GM21381 (cell line): ENCODE results near the gene DRC3.
"Not testable (repeated sequence)": the region's sequence is repeated elsewhere in the genome, so short reads cannot be mapped to it uniquely, and the experiment has no call there.

Experiments
- ATAC-seq: cut with Tn5 transposase; IDR thresholded peaks from one replicate; pipeline ENCODE4 v1.9.1; 2021; ENCODE audit warnings: mild to moderate bottlenecking, moderate library complexity; ENCODE audit not compliant: unreplicated experiment

DRC3 gene

DNA sequence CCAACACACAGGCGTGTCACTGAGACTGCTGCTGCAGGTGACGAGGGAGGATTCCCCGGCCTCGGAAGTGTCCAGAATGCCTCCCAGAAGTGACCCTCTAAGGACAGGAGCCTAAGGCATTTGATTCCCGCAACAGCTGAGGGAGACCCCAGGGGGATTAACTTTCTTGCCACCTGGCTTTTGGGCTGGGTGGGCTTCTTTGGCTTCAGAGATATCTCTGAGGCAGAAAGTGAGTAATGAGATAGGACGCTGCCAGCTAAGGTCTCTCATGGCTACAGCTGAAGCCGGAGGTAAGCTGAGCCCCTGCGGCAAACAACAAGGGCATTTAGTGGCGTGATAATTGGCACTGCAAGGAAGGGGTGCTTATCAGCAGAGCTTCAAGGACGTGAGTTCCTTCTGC is 17.0 kb downstream of the DRC3 start:
- ATAC-seq = no peak

DNA sequence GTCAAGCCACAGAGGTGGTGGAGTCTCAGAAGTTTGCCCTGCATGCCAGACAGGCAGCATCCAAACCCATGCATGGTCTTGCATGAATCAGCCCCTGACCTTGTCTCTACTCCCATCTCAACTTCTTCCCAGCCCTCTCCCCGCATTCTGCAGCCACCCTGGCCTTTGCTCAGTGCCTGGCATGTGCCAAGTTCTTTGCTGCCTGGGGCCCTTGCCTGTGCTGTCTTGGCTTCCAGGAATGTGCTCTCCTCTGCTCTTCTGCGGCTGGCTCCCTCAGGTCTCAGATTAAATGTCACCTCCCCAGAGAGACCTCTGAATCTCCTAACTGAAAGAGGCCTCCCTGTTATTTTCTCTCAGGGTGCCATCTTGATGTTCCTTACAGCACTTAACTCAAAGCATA is 17.6 kb downstream of the DRC3 start:
- no peak for ATAC-seq

DNA sequence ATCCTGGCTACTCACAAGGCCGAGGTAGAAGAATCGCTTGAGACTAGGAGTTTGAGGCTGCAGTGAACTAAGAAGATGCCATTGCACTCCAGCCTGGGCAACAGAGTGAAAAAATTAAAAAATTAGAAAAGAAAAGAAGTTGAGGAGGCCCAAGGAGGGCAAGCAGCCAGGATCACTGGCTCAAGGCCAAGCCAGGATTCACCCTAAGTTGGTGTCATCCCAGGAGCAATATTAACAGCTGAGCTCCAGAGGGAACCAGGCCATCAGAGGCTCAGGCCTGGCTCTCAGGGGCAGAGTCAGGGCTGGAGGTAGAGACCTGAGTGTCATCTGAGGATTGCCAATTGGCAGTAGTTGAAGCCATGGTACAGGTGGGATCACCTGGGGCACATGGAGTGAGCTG is 20.7 kb downstream of the DRC3 start:
- ATAC-seq = no peak

DNA sequence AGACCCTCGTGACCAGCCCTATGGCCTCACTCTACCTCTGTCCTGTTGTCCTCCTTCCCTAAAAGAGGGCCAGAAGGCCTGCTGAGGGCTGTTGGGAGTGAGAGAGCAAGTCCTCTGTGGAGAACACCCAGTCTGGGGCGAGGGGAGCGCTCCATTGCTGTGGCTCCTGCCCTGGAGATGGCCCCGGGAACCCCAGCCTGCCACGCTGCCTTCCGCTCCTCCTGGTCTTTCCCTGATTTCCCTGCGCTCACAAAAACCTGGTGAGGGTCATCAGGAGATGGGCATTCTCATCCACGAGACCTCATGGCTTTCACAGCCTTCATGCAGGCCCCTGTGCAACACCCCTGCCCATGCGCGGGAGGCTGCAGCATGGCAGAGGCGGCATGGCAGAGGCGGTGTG is 21.2 kb downstream of the DRC3 start:
- ATAC-seq = no peak

DNA sequence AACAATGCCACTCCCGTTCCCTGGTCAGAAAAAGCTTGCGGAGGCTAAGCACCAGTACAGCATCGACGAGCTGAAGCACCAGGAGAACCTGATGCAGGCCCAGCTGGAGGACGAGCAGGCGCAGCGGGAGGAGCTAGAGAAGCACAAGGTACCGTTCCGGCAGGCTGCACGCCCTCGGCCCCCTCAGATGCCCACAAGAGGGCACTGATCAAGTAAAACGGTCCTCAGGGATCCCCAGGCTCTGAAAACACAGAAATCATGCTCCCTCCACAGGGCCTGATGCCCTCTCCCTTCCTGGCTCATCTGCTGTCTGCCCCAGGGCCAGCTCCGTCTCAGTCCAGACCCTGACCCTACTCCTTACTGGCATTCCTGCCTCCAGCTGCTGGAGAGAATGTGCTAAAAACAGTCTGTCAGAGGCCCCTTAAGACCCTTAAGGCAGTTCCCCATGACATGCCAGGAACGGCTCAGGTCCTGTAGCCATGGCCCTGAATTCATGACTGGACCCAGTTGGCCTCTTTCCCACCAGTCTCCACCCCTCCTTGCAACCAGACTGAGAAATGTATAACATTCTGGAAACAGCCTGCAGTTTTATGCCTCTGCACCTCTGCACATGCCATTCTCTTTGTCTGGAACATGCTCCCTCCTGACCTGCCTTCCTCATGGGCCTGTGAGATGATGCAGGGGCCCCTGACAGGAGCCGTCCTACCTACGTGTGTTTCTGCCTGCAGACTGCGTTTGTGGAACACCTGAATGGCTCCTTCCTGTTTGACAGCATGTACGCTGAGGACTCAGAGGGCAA is 21.8 kb downstream of the DRC3 start:
- ATAC-seq = no peak

DNA sequence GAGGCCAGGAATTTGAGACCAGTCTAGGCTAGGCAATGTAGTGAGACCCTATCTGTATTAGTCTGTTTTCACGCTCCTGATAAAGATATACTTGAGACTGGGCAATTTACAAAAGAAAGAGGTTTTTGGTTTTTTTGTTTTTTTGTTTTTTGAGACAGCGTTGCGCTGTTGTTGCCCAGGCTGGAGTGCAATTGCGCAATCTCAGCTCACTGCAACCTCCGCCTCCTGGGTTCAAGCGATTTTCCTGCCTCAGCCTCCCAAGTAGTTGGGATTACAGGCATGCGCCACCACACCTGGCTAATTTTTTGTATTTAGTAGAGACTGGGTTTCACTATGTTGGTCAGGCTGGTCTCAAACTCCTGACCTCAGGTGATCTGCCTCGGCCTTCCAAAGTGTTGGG is 23.2 kb downstream of the DRC3 start:
- ATAC-seq = not testable (repeated sequence)

DNA sequence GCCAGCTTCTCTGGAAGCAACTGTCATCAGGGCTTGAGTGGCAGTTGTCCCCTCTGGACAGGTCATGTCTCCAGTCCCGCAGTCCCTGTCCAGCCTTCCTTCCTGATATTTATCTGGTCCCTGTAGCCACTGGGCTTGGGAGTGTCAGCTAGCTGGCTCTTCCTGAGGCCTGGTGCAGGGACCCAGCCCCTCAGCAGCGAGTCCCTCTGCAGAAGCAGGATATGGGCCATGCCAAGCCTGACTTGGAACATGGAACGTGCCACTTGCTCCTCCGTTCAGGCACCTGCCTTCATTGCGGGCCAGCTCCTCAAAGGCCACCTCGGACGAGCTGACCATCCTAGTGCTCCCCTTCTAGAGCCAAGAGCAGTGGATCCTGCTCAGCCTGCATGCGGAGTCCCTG is 26.3 kb downstream of the DRC3 start:
- no peak for ATAC-seq

DNA sequence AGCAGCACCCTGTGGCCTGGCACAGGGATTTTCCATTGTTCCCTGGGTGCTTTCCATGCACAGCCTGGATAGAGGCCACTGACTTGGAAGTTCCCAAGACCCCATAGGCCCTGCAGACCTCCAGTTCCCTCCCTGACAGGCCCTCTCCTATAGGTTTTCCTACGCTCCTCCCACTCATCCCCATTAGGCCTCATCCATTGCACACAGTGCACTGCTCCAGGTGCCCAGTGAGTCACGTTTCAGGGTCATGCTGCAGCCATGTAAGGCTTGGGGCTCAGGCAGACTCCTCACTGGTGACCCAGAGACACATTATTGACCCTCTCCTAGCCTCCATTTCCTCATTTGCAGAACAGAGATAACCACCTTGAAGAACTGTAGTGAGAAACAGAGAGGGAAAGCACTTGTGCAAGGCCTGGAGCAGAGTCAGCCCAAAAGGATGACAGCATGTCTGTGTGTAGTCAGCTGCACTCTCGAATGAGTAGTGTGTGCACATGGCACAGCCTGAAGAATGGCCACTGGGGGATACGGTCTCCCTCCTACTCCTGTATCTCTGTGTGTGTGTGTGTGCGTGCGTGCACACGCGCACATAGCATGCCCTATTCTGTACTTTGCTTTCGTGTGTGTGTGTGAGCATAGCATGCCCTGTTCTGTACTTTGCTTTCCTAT is 26.8 kb downstream of the DRC3 start:
- no peak for ATAC-seq

DNA sequence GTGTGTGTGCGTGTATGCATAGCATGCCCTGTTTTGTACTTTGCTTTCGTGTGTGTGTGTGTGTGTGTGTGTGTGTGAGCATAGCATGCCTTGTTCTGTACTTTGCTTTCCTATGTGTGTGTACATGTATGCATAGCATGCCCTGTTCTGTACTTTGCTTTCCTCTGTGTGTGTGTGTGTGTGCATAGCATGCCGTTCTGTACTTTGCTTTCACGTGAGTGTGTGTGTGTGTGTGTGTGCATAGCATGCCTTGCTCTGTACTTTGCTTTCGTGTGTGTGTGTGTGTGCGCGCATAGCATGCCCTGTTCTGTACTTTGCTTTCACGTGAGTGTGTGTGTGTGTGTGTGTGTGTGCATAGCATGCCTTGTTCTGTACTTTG is 27.4 kb downstream of the DRC3 start:
- ATAC-seq = no peak

DNA sequence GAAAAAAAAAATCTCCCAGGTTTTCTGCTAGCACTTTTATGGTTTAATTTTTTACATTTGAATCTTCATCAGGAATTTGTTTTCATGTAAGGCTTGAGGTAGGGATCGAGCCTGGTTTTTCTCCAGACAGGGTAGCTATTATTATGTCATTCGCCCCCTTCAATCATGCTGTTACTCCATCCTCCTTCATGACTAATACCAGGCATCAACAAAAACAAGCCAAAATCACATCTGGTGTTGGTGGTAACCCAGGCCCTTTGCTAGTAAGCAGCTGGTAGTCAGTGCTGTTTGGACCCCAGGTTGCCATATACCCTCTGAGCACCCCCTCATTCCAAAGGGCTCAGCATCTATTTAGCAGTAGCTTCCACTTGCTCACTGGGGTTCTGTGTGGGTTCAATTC is 29.5 kb downstream of the DRC3 start:
- no peak for ATAC-seq

DNA sequence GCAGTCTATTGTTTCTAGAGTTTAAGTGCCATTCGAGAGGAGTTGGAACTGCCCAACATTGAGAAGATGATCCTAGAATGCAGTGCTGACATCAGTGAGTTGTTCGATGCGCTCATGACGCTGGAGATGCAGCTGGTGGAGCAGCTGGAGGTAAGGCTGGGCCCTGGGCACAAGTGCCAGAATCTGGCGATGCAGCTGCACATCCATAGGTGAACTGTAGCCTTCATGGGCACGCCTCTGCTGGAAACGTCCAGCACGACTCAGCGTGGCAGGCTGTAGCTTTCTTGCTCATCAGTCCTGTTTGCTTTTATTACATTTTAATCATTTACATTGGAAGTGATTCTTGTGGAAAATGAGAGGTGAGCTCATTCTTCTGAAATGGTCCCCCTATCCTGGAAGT is 31.7 kb downstream of the DRC3 start:
- ATAC-seq = no peak

DNA sequence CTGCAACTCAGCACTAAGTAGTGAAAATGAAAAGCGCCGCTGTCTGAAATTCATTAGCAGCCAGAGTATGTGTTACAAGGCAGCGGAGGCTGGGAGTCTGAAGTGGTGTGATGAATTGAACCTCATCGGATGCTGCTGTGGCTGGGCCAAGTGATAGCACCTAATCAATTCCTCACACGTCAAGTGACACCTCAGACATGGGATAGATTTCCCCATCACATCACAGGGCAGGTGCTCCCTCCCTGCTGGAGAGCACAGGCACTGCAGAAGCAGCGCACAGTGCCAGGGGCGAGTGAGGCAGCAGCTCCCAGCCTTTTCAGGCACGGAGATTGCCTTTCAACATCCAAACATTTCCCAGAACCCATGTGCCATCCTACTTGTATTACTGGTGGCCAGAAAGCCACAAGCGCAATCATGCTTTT is 32.2 kb downstream of the DRC3 start:
- no peak for ATAC-seq

DNA sequence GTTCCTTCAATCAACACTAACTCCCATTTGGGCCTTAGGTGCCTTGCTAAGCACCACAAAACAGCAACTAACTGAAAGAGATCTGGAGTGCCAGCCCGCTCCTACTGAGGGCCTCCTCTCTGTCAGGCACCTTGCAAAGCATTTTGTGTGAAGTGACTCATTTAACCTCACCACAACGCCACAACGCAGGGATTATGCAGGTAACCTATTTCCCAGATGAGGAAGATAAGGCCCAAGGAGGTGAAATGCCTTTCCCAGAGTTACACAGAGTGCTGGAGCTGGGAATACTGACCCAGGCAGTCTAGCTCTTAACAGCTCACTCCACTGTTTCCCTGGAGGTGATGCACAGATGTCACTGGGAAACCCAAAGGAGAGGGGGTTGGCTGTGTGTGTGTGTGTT is 32.8 kb downstream of the DRC3 start:
- ATAC-seq = no peak

DNA sequence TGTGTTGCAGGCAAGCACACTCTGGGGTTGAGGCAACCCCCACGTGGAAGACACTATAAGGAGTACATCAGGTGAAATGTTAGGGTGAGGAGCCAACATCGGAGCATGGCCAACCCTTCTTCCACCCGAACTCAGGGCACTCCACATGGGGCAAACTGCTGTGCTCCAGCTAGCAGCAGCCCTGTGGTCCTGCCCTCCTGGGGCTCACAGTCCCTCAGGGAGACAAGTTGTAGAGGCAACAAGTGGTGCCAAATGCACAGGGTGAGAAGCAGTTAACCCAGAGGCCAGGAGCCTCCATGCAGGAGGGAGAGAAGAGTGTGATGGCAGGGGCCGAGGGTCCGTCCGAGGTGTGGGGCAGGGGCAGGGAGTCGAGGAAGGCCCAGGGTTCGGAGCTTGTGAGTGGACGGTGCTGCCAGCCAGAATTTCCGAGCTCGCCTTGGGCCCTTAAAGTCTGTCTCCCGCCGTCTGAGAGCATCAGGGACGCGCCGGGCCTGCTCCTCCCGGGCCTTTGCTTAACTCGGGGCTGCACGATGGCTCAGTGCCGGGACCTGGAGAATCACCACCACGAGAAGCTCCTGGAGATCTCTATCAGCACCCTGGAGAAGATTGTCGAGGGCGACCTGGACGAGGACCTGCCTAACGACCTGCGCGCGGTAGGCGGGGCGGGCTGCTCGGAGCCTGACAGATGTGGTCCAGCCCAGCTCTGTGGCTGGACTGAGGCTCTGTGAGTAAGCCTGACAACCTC is 34.0 kb downstream of the DRC3 start:
- no peak for ATAC-seq

DNA sequence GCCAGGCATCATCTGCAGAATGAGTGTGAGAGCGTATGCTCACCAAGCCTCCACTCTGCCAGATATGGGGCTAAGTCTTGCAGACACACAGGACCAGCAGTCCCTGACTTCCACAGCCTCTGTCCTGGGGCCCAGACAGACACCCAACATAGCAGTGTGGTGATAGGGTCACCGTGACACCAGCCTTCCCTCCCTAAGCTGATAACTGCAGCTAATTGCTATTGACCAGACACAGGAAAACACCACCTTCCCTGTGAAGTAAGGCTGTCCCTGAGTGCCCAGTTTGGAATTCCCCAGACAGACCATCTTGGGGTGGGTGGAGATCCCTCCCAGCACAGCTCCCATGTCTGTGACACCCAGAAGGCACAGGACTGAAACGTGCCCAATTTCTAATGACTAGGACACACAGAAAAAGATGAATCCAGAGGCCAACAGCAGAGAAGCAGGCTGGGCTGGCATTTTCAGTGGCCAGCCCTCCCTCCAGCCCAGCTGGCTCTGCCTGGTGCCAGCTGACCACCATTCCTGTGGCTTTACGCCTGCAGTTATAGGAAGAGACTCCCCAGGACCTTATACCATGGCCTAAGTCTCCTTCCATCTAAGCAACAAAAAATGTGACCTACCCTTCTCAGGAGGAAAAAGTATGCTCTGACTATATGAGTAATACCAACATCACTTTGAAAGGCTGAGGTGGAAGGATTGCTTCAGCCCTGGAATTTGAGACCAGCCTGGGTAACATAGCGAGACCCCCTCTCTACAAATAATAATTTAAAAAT is 36.0 kb downstream of the DRC3 start:
- ATAC-seq = no peak

DNA sequence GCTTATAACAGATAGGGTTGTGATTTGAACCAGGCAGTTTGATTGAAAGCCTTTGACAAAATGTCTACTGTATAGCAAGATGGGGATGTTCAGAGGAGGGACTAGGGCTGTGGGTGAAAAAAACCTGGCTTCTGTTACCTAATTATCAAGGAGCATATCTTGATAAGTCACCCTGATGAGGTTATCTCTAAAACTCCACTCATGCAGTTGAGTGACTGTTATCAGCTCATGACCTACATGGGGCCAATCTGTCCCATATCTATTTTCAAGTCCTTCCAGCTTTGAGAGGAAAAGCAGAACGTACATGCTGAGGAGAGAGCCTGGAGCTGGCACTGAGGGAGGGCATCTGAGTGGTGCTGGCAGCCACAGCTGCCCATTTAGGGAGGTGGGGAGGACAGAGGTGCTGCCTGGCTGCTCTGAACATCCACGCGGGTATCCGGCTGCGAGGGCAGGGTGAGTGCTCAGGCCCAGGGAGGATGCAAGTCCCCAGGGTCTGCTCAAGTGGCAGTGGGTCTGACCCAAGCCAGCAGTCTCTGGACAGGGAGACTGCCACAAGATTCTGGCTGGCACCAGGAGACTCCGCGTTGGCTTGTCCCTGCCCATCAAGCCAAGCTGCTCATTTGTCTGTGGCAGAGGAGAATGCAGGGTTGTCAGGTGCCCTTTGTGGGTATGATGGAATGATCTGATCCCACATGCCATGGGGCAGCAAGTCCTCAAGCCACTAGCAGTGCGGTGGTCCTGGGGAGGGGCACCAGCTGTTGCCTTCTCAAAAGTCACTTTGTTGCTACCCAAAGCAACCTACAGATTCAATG is 37.2 kb downstream of the DRC3 start:
- ATAC-seq = no peak

DNA sequence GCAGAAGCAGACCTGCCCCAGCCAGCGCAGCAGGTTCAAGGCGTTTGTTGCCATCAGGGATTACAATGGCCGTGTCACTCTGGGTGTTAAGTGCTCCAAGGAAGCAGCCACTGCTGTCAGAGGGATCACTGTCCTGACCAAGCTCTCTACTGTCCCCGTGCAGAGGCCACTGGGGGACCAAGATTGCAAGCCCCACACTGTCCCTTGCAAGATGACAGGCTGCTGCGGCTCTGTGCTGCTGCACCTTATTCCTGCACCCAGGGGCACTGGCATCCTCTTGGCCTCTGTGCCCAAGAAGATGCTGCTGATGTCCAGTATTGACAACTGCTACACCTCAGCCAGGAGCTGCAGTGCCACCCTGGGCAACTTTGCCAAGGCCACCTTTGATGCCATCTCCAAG is 38.6 kb downstream of the DRC3 start:
- no peak for ATAC-seq

DNA sequence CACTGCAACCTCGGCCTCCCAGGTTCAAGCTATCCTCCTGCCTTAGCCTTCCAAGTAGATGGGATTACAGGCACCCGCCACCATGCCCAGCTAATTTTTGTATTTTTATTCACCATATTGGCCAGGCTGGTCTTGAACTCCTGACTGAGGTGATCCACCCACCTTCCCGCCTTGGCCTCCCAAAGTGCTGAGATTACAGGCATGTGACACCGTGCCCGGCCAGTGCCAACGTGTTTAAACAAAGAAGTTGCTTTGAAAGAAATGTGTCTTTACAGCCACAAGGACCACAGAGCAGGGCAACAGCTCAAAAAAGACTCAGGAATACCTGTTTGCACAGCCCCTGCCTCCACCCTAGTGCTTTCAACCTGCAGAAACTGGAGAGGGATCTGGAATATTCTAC is 41.3 kb downstream of the DRC3 start:
- no peak for ATAC-seq

DNA sequence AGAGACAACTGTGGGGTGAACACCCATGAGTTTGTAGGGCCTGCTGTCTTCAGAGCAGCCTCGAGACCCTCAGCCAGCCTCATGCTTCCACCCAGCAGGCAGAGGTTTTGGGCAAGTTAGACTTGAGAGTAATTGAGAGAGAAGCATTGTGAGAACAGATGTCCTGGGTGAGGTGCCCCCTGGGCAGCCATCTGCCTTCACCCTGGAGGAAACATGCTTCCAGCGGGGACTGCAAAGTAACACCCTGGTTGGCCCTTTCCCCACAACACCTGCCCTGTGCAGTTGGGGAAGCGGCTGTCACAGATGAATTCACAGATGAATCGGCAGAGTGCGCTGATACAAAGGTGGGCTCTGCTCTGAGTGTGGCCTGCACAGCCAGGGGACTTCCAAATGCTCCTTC is 42.9 kb downstream of the DRC3 start:
- no peak for ATAC-seq

DNA sequence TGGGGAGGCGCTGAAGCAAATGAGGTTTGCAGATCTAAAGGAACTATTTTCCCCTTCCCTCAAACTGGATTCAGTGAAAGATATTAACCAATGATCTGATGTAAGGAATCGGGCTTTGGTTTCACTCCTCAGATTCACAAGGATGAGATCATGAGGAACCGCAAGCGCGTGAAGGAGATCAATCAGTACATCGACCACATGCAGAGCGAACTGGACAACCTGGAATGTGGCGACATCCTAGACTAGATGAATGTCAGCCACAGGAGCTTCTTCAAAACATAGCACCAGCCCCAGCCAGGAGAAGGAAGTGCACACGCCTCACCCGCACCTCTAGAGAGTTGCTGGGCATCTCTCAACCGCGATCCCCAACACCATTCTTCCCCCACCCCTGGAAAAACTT is 43.8 kb downstream of the DRC3 start:
- no peak for ATAC-seq
